Transverse colon (tissue), 4 donors: ENCODE measurements around the gene DHH.

ENCODE experiments used
- EP300 ChIP-seq: sonication (generic); formaldehyde crosslinking; IDR thresholded peaks from one replicate; pipeline ENCODE4 v1.6.1; 2017; ENCODE audit warnings: antibody characterized with exemption, low read depth
- POLR2A ChIP-seq: fragments of 450-650 bp; IDR thresholded peaks from one replicate; pipeline ENCODE4 v1.6.1; 2016; ENCODE audit warnings: antibody characterized with exemption, mild to moderate bottlenecking, moderate library complexity
- POLR2AphosphoS5 ChIP-seq, 3 donors: sonication (generic); formaldehyde crosslinking; IDR thresholded peaks; one replicate each; pipeline ENCODE4 v1.6.1; 2016; ENCODE audit warnings: antibody characterized with exemption in 3 of 3
- TF ChIP-seq, protein P1 (sequence below), 5 experiments: fragments of 200-600 bp in 3 of 5; fragments of 450-650 bp in 2 of 5; sonication (generic) in 3 of 5; IDR thresholded peaks; 1 replicate in 2 of 5; 2 replicates in 3 of 5; pipeline ENCODE4 v1.5.1; 2016 to 2017; ENCODE audit warnings: antibody characterized with exemption in 5 of 5, inconsistent platforms in 3 of 5, mild to moderate bottlenecking in 2 of 5, moderate library complexity in 1 of 5

DNA sequence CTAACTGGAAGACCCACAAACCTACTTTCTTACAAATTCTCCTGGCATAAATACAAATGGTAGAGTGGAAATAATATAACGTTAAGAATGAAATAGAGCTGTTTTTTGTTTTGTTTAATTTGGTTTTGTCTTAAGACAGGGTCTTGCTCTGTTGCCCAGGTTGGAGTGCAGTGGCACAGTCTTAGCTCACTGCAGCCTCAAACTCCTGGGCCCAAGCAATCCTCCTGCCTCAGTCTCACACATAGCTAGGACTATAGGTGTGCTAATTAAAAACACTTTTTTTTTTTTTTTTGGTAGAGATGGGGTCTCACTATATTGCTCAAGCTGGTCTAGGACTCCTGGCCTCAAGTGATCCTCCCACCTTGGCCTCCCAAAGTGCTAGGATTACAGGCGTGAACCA lies 4.1 kb upstream of the DHH start:
- TF ChIP-seq POLR2A, result no peak
- TF ChIP-seq EP300, result no peak
- TF ChIP-seq, protein P1, sequence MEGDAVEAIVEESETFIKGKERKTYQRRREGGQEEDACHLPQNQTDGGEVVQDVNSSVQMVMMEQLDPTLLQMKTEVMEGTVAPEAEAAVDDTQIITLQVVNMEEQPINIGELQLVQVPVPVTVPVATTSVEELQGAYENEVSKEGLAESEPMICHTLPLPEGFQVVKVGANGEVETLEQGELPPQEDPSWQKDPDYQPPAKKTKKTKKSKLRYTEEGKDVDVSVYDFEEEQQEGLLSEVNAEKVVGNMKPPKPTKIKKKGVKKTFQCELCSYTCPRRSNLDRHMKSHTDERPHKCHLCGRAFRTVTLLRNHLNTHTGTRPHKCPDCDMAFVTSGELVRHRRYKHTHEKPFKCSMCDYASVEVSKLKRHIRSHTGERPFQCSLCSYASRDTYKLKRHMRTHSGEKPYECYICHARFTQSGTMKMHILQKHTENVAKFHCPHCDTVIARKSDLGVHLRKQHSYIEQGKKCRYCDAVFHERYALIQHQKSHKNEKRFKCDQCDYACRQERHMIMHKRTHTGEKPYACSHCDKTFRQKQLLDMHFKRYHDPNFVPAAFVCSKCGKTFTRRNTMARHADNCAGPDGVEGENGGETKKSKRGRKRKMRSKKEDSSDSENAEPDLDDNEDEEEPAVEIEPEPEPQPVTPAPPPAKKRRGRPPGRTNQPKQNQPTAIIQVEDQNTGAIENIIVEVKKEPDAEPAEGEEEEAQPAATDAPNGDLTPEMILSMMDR (IDR thresholded peaks at IDR 0.05), result no peak
- no peak for TF ChIP-seq POLR2AphosphoS5 (IDR thresholded peaks at IDR 0.05)
